Mammary epithelial cell (primary cell): ENCODE measurements around the gene TMEM132C.

Experiments used
- EZH2 ChIP-seq: IDR thresholded peaks from 2 replicates; pipeline ENCODE4 v1.6.1; 2012; ENCODE audit warnings: low read length, inconsistent platforms, borderline replicate concordance
- TF ChIP-seq, protein P1 (sequence below), 2 donors: IDR thresholded peaks in 1 of 2; conservative IDR thresholded peaks in 1 of 2; 2 replicates each; pipeline ENCODE4 v1.5.1; 2011 to 2012; ENCODE audit warnings: inconsistent platforms in 2 of 2, low read length in 2 of 2, mild to moderate bottlenecking in 2 of 2, control low read depth in 1 of 2, low read depth in 1 of 2; ENCODE audit not compliant: insufficient read depth in 1 of 2; ENCODE audit errors: extremely low read depth in 1 of 2

- TF ChIP-seq, protein P1, sequence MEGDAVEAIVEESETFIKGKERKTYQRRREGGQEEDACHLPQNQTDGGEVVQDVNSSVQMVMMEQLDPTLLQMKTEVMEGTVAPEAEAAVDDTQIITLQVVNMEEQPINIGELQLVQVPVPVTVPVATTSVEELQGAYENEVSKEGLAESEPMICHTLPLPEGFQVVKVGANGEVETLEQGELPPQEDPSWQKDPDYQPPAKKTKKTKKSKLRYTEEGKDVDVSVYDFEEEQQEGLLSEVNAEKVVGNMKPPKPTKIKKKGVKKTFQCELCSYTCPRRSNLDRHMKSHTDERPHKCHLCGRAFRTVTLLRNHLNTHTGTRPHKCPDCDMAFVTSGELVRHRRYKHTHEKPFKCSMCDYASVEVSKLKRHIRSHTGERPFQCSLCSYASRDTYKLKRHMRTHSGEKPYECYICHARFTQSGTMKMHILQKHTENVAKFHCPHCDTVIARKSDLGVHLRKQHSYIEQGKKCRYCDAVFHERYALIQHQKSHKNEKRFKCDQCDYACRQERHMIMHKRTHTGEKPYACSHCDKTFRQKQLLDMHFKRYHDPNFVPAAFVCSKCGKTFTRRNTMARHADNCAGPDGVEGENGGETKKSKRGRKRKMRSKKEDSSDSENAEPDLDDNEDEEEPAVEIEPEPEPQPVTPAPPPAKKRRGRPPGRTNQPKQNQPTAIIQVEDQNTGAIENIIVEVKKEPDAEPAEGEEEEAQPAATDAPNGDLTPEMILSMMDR (conservative IDR thresholded peaks at IDR 0.05 in 1 of 2, IDR thresholded peaks at IDR 0.05 in 1 of 2; ENCODE audit: extremely low read depth in 1 of 2, insufficient read depth in 1 of 2, low read depth in 1 of 2, low read length in 2 of 2): peak; percentile 13 to 27
- no peak for TF ChIP-seq EZH2
Observed at GRCh38 chr12:128644664-128645296, 377.8 kb downstream of the TMEM132C start.
